OCI-LY7 (cell line): ENCODE results near the gene IGFLR1. TPM values are rescaled to one million over a fixed set of nuclear protein-coding genes. Genes with fewer than 3 reads are reported as not detected.

ENCODE experiments used
- BruUV-seq: library from RNA; stranded (reverse); fragments of 400-500 nt; replicated peaks from 2 replicates; lab custom pipeline; 2021; lab: Mats Ljungman, UMichigan
- CTCF ChIA-PET: fragments of 300-600 bp; sonication (Branson Sonifier 250); formaldehyde crosslinking; loops from one replicate; lab custom pipeline; 2022; ENCODE audit warnings: antibody characterized with exemption; ENCODE audit not compliant: unreplicated experiment; lab: Charles Lee
- POLR2A ChIA-PET: fragments of 300-600 bp; sonication (Branson Sonifier 250); formaldehyde crosslinking; loops from one replicate; lab custom pipeline; 2022; ENCODE audit warnings: antibody characterized with exemption; lab: Charles Lee
- DNase-seq: peaks from one replicate; pipeline ENCODE4 v3.0.0-alpha.2; 2015; ENCODE audit warnings: low spot score
- H2AFZ ChIP-seq: fragments of 200-600 bp; sonication (generic), shearing (Covaris generic); 2 replicates; pipeline ENCODE4 v1.6.1; 2014; ENCODE audit warnings: mild to moderate bottlenecking, antibody characterized with exemption, low read length, moderate library complexity
- H3K27ac ChIP-seq: fragments of 200-600 bp; sonication (generic); 2 replicates; pipeline ENCODE4 v1.5.1; 2014; ENCODE audit warnings: mixed run types, low read depth, mild to moderate bottlenecking, moderate library complexity, low read length, inconsistent platforms; ENCODE audit not compliant: poor library complexity, severe bottlenecking
- H3K36me3 ChIP-seq: fragments of 200-600 bp; sonication (generic); 2 replicates; pipeline ENCODE4 v1.6.1; 2014; ENCODE audit warnings: mild to moderate bottlenecking, antibody characterized with exemption, low read length, moderate library complexity, mixed read lengths; ENCODE audit not compliant: insufficient read depth
- H3K4me1 ChIP-seq: fragments of 200-600 bp; sonication (generic); 2 replicates; pipeline ENCODE4 v1.5.1; 2014; ENCODE audit warnings: mild to moderate bottlenecking, low read length; ENCODE audit not compliant: insufficient read depth, poor library complexity, severe bottlenecking
- H3K4me2 ChIP-seq: fragments of 200-600 bp; sonication (generic); 2 replicates; pipeline ENCODE4 v1.6.1; 2014; ENCODE audit warnings: mild to moderate bottlenecking, low read length
- H3K4me3 ChIP-seq: fragments of 200-600 bp; sonication (generic); 2 replicates; pipeline ENCODE4 v1.5.1; 2014; ENCODE audit warnings: mild to moderate bottlenecking, low read depth, low read length; ENCODE audit not compliant: poor library complexity, severe bottlenecking
- H3K79me2 ChIP-seq: fragments of 200-600 bp; sonication (generic); 2 replicates; pipeline ENCODE4 v1.6.1; 2016; ENCODE audit warnings: low read depth, mild to moderate bottlenecking, low read length, moderate library complexity, mixed read lengths; ENCODE audit not compliant: insufficient read depth
- H3K9me2 ChIP-seq: fragments of 200-600 bp; sonication (generic); 2 replicates; pipeline ENCODE4 v1.6.1; 2016; ENCODE audit warnings: mild to moderate bottlenecking, low read length, mixed read lengths; ENCODE audit not compliant: insufficient read depth
- H3K9me3 ChIP-seq: fragments of 200-600 bp; sonication (generic); 2 replicates; pipeline ENCODE4 v1.6.1; 2014; ENCODE audit warnings: mild to moderate bottlenecking, mixed run types, low read length, mixed read lengths
- H4K20me1 ChIP-seq: fragments of 200-600 bp; sonication (generic); 2 replicates; pipeline ENCODE4 v1.6.1; 2014; ENCODE audit warnings: mild to moderate bottlenecking, antibody characterized with exemption, low read length, moderate library complexity, mixed read lengths; ENCODE audit not compliant: insufficient read depth
- CTCF ChIP-seq: fragments of 200-600 bp; sonication (generic); conservative IDR thresholded peaks from 2 replicates; pipeline ENCODE4 v1.5.1; 2014; ENCODE audit warnings: mild to moderate bottlenecking, antibody characterized with exemption, low read length, moderate library complexity, mixed read lengths
- EZH2phosphoT487 ChIP-seq: fragments of 200-600 bp; sonication (generic); IDR thresholded peaks from 2 replicates; pipeline ENCODE4 v1.6.1; 2018; ENCODE audit warnings: low read depth, borderline replicate concordance, mild to moderate bottlenecking, mixed run types, antibody characterized with exemption, low read length, moderate library complexity, mixed read lengths
- intact Hi-C: fragments of 100-400 bp; cut with micrococcal nuclease; formaldehyde crosslinking; loops from one replicate; pipeline ENCODE4 v1.10.0; 2022; ENCODE audit not compliant: unreplicated experiment
- total RNA-seq, 2 experiments: library from RNA; depleted of rRNA in 1 of 2; stranded (reverse); fragments of >200 nt in 1 of 2; shearing (Covaris generic) in 1 of 2; gene quantifications; 2 replicates each; pipeline ENCODE4 v1.2.3, GENCODE V29; 2014 to 2022

Gene IGFLR1
- total RNA-seq, 2 experiments from 2014 or later: 8.5 to 18.3 TPM

GRCh38 chr19:35755550-35756376, 13.5 kb upstream of the IGFLR1 start:
- H3K4me1 ChIP-seq: peaks cover 21% of the 10 kb centered on the region
- 0 out of 2 replicates have a peak, but pooled peaks cover 6% of the 10 kb centered on the region for H3K9me3 ChIP-seq
- no peaks in the 10 kb centered on the region for H3K9me2 ChIP-seq
- TF ChIP-seq EZH2phosphoT487: no peak
- no peak for TF ChIP-seq CTCF
- no peak overlapping the region for H3K27ac ChIP-seq
- POLR2A ChIA-PET: no interaction called here
- H2AFZ ChIP-seq: no peak overlapping the region
- intact Hi-C loops: loop anchor here (5.0 kb wide), 2 partner anchors 38 to 147 kb away; partner anchors contain the start of genes HCST, KMT2B and NFKBID
- H3K4me2 ChIP-seq: no peak overlapping the region
- no peaks in the 10 kb centered on the region for H4K20me1 ChIP-seq
- BruUV-seq: no TSS peak
- H3K36me3 ChIP-seq: peaks cover 17% of the 10 kb centered on the region
- H3K4me3 ChIP-seq: no peak overlapping the region
- no peak for DNase-seq
- peaks cover 13% of the 10 kb centered on the region; the same call in 1 of the 2 replicates for H3K79me2 ChIP-seq
- CTCF ChIA-PET: no interaction called here

DNA sequence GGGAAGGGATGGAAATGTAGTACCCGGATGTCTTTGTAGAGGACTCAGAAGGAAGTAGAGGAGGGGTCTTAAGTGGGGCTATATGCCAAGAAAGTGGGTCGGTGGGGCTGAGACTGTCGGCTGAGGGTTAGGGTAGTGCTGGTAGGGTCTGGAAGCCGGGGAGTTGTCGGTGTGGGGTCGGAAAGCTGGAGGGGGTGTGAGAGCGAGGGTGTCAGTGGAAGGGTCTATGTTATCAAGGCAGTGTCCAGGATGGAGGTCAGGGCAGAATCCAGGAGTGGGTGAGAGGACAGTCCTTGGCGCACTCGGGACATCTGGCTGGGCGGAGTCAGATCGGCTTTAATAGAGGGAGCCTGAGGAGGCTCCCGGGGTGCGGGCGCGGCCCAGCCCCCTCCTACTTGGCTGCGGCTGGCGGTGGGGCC, 12.9 kb upstream of the IGFLR1 start:
- Histone ChIP-seq H3K79me2 (peaks cover 13% of the 10 kb centered on the region; the same call in 1 of the 2 replicates), H3K36me3 (peaks cover 11% of the 10 kb centered on the region), H3K9me2 (no peaks in the 10 kb centered on the region), H3K27ac (no peak overlapping the region), H3K4me1 (peaks cover 21% of the 10 kb centered on the region), H3K4me2 (no peak overlapping the region), H3K9me3 (no peaks in the 10 kb centered on the region), H3K4me3 (no peak overlapping the region), H4K20me1 (no peaks in the 10 kb centered on the region), H2AFZ (no peak overlapping the region)
- TF ChIP-seq EZH2phosphoT487: no peak
- TF ChIP-seq CTCF: no peak
- intact Hi-C loops: loop anchor here (5.0 kb wide), 2 partner anchors 38 to 147 kb away; partner anchors contain the start of genes HCST, KMT2B and NFKBID
- ChIA-PET POLR2A (no interaction called here), CTCF (no interaction called here)
- no TSS peak for BruUV-seq
- no peak for DNase-seq
